Astrocyte of the cerebellum (primary cell): ENCODE results near the gene TRIM21.
"Not testable (repeated sequence)": the region's sequence is repeated elsewhere in the genome, so short reads cannot be mapped to it uniquely, and the experiment has no call there.

Experiments used
- DNase-seq: peaks from one replicate; pipeline ENCODE4 v3.0.0-alpha.2; 2011; ENCODE audit warnings: low read depth
- H3K4me3 ChIP-seq: 2 replicates; pipeline ENCODE4 v1.5.1; 2011; ENCODE audit warnings: mild to moderate bottlenecking, low read depth, low read length, moderate library complexity
- in situ Hi-C: cut with HindIII; loops from 2 replicates; pipeline ENCODE4 v1.10.0; 2017; ENCODE audit warnings: low sequenced_read_pairs
- TF ChIP-seq, protein P1 (sequence below): IDR thresholded peaks from 2 replicates; pipeline ENCODE4 v1.5.1; 2012; ENCODE audit warnings: low read length, low read depth, moderate library complexity, mild to moderate bottlenecking; ENCODE audit errors: missing control alignments

The TRIM21 gene

DNA sequence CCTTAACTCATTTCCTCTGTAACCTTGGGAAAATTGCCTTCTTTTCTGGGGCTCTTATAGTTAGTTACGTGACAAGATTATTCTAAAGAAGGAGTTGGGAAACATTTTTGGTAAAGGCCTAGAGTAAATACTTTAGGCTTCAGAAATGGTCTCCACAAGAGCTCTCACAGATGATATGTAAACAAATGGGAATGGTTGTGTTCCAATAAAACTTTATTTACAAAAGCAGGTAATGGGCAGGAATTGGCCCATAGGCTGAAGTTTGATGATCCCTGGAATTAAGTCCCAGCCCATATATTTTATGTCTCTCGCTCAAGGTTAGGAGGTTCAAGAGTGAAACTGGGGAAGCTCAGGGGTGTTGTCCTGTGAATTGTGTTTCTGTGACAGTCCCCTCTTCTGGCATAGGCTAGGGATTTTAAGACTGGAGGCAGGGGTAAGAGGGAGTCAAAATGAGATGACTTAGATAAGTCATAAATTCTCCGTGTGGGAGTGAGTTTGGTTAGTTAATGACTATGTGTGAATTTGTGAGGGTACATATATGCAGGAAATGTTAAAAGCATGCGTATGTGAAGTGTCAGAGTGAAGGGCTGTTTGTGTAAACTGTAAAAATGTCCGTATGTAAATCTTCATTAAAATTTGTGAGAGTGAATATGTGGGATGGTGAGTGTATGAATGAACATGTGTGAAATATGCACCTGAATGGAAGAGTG lies 17.9 kb downstream of the TRIM21 start:
- DNase-seq, result no peak
- H3K4me3 ChIP-seq, result no peak overlapping the region
- in situ Hi-C loops, result no loop called here
- TF ChIP-seq, protein P1, sequence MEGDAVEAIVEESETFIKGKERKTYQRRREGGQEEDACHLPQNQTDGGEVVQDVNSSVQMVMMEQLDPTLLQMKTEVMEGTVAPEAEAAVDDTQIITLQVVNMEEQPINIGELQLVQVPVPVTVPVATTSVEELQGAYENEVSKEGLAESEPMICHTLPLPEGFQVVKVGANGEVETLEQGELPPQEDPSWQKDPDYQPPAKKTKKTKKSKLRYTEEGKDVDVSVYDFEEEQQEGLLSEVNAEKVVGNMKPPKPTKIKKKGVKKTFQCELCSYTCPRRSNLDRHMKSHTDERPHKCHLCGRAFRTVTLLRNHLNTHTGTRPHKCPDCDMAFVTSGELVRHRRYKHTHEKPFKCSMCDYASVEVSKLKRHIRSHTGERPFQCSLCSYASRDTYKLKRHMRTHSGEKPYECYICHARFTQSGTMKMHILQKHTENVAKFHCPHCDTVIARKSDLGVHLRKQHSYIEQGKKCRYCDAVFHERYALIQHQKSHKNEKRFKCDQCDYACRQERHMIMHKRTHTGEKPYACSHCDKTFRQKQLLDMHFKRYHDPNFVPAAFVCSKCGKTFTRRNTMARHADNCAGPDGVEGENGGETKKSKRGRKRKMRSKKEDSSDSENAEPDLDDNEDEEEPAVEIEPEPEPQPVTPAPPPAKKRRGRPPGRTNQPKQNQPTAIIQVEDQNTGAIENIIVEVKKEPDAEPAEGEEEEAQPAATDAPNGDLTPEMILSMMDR, result no peak

DNA sequence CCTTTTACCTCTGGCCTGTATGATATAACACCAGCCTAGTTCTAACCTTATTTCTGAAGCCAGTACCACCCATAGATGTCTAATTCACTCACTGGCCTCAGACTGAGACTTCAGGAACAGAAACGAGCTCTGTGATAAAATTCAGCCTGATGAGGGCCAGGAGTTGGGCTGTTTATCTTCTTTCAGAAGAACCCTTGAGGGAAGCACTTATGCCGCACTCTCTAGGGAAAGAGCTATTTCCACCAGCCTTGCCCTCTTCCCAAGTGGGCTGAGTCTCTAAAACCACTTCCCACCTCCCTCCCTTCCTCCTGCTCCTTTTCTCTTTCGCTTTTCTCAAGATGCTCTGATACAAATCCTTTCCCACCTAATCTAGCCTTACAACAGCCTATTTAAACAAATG lies 23.3 kb downstream of the TRIM21 start:
- TF ChIP-seq, protein P1, result no peak
- no peak for DNase-seq
- H3K4me3 ChIP-seq, result no peak overlapping the region
- in situ Hi-C loops, result no loop called here

DNA sequence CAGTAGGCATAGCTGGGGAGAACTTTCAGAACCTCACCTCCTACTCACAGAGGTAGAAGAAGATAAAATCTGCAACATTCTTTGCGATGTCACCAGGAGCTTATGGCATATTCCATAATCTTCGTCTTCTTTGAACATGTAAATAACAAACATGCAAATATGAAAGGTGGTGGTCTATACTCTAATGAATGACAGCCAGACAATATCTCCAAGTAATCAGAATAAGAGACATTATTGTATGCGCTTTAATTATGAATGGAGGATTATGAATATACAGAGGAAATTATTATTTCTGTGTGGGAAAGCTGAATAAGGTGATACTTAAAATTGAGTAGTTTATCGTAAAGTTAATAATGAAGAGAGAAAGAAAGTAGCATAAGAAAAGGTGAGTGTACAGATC lies 25.2 kb downstream of the TRIM21 start, which contains the start of gene OR52B4:
TSS of gene OR52B4 (minus strand) at position 101 of the 400 bp plus-strand sequence. CDS start at position 10, 91 bp downstream.
- no peak for DNase-seq
- no peak within 1 kb of the TSS for H3K4me3 ChIP-seq
- TF ChIP-seq, protein P1, result no peak
- in situ Hi-C loops, result no loop called here

DNA sequence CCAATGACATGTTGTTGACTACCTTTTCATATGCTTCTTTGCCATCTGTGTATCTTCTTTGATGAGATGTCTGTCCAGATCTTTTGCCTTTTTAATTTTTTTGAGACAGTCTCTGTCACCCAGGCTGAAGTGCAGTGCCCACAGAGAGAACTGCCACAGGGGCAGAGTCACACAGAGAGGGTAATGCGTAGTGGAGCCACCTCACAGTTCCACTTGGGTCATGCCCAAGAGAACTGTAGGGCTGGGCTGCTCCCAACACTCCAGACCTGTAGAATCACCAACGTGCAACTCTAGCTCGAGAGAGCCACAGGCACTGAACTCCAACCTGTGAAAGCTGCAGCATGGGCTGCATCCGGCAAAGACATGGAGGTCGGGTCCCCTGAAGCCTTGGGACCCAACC lies 45.4 kb downstream of the TRIM21 start:
- DNase-seq, in situ Hi-C loops, H3K4me3 ChIP-seq: not testable (repeated sequence)

DNA sequence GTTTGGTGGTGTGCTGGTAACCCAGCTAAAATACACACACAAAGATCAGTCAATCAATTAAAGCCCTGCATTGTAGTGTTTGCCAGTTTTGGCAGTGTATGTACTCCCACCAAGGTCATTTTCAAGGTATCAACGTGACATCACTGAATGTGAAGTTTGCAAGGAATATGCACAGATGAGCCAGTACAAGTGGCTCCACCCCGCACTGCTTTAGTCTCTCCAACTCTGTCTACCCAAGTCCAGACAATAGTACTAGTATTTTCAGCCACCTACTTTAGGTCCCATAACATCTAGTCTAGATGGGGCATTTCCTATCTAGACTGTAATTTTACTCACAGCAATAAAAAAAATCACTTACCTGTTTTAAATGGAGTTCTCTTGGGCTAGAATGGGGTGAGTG lies 48.1 kb downstream of the TRIM21 start:
- H3K4me3 ChIP-seq, in situ Hi-C loops, DNase-seq: not testable (repeated sequence)
